ENCODE data around the gene NFE2L2. TPM values are rescaled to one million over a fixed set of nuclear protein-coding genes. Genes with fewer than 3 reads are reported as not detected.

The NFE2L2 gene
- total RNA-seq, 1 donor from 2014 or later: 105 TPM

- no peak overlapping the region for H3K4me3 ChIP-seq
- H3K27ac ChIP-seq: no peak overlapping the region
- H3K36me3 ChIP-seq: no peaks in the 10 kb centered on the region
- ATAC-seq (no peak), DNase-seq (no peak)
- no peaks in the 10 kb centered on the region for H3K9me3 ChIP-seq
- H3K27me3 ChIP-seq (ENCODE audit: low read depth): no peaks in the 10 kb centered on the region
- intact Hi-C loops (cut with DNase I): no loop called here
- no peak for TF ChIP-seq CTCF (IDR thresholded peaks at IDR 0.05)
- no peaks in the 10 kb centered on the region for H3K4me1 ChIP-seq
Measured at GRCh38 chr2:177275743-177276055, 11.2 kb upstream of the NFE2L2 start.

GRCh38 chr2:177275040-177275742 lies 10.7 kb upstream of the NFE2L2 start:
- intact Hi-C loops (cut with DNase I): no loop called here
- Histone ChIP-seq H3K4me3 (no peak overlapping the region), H3K36me3 (no peaks in the 10 kb centered on the region), H3K27me3 (ENCODE audit: low read depth) (no peaks in the 10 kb centered on the region), H3K4me1 (no peaks in the 10 kb centered on the region), H3K9me3 (no peaks in the 10 kb centered on the region), H3K27ac (no peak overlapping the region)
- DNase-seq (no peak), ATAC-seq (no peak)
- TF ChIP-seq CTCF (IDR thresholded peaks at IDR 0.05): no peak

GRCh38 chr2:177273408-177273807 lies 8.9 kb upstream of the NFE2L2 start:
- intact Hi-C loops (cut with DNase I): no loop called here
- Histone ChIP-seq H3K27me3 (ENCODE audit: low read depth) (no peaks in the 10 kb centered on the region), H3K36me3 (no peaks in the 10 kb centered on the region), H3K4me3 (no peak overlapping the region), H3K27ac (no peak overlapping the region), H3K9me3 (no peaks in the 10 kb centered on the region), H3K4me1 (no peaks in the 10 kb centered on the region)
- TF ChIP-seq CTCF (IDR thresholded peaks at IDR 0.05): no peak
- DNase-seq (no peak), ATAC-seq (no peak)

GRCh38 chr2:177272765-177273164 lies 8.2 kb upstream of the NFE2L2 start:
- intact Hi-C loops (cut with DNase I): no loop called here
- Histone ChIP-seq H3K27ac (no peak overlapping the region), H3K36me3 (no peaks in the 10 kb centered on the region), H3K4me1 (no peaks in the 10 kb centered on the region), H3K9me3 (no peaks in the 10 kb centered on the region), H3K4me3 (no peak overlapping the region), H3K27me3 (ENCODE audit: low read depth) (no peaks in the 10 kb centered on the region)
- DNase-seq (no peak), ATAC-seq (no peak)
- TF ChIP-seq CTCF (IDR thresholded peaks at IDR 0.05): no peak

GRCh38 chr2:177271981-177272666 lies 7.6 kb upstream of the NFE2L2 start:
- H3K4me3 ChIP-seq: no peak overlapping the region
- intact Hi-C loops (cut with DNase I): no loop called here
- no peaks in the 10 kb centered on the region for H3K36me3 ChIP-seq
- no peaks in the 10 kb centered on the region for H3K9me3 ChIP-seq
- ATAC-seq (no peak), DNase-seq (no peak)
- no peak overlapping the region for H3K27ac ChIP-seq
- TF ChIP-seq CTCF (IDR thresholded peaks at IDR 0.05): no peak
- H3K27me3 ChIP-seq (ENCODE audit: low read depth): no peaks in the 10 kb centered on the region
- peaks cover 1% of the 10 kb centered on the region for H3K4me1 ChIP-seq
